Epithelial cell of proximal tubule (primary cell): Measurements from ENCODE around the gene FCN1. TPM values are rescaled to one million over a fixed set of nuclear protein-coding genes. Genes with fewer than 3 reads are reported as not detected.
"Not testable (repeated sequence)": the region's sequence is repeated elsewhere in the genome, so short reads cannot be mapped to it uniquely, and the experiment has no call there.

Experiments used
- DNase-seq: peaks from one replicate; pipeline ENCODE4 v3.0.0-alpha.2; 2011; ENCODE audit warnings: low read depth
- H3K4me3 ChIP-seq: 2 replicates; pipeline ENCODE4 v1.5.1; 2011; ENCODE audit warnings: low read depth, mild to moderate bottlenecking, low read length
- total RNA-seq: library from RNA; depleted of rRNA; stranded (reverse); fragments of >200 nt; gene quantifications from 2 replicates; pipeline ENCODE4 v1.2.3, GENCODE V29; 2015
- TF ChIP-seq, protein P1 (sequence below): conservative IDR thresholded peaks from 2 replicates; pipeline ENCODE4 v1.5.1; 2012; ENCODE audit warnings: low read depth, mild to moderate bottlenecking, low read length

The FCN1 gene
- total RNA-seq, 1 donor from 2014 or later = not detected

DNA sequence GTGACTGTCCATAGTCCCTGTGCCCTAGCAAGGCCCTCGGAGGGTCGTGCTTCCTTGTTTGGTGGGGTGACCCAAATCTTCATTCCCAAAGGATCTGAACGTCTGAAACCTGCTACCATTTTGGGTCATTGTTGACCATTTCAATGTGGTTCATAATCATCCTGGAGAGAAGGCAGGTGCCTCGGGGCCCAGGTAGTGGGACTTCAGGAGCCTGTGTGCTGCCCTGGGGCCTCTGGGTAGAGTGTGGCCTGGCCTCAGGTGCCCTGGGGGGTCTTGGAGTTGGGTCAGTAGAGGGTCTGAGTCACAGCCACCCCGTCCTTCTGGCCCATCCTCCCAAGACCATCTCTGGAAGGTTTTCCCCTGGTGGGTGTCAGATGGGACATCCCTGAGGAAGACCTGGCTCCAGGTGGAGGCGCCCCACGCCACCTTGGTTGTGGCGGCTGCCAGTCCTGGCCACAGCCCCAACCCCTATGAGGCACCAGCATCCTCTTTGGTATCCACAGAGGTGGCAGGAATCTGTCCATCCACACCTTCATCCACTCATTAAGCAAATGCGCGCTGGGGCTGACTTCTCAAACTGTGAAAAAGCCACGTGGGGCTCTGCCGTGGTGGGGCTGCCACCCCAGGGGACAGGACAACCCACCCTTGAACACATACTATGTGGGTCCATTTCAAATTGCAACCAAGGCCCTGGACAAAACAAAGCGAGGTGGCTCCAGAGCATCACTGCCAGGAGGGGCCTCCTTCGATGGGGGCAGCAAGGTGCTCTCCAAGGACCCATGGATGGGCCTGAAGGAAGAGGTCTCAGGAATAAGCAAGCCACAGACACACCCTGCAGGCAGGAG is 41.6 kb upstream of the FCN1 start:
- no peak overlapping the region for H3K4me3 ChIP-seq
- TF ChIP-seq, protein P1, sequence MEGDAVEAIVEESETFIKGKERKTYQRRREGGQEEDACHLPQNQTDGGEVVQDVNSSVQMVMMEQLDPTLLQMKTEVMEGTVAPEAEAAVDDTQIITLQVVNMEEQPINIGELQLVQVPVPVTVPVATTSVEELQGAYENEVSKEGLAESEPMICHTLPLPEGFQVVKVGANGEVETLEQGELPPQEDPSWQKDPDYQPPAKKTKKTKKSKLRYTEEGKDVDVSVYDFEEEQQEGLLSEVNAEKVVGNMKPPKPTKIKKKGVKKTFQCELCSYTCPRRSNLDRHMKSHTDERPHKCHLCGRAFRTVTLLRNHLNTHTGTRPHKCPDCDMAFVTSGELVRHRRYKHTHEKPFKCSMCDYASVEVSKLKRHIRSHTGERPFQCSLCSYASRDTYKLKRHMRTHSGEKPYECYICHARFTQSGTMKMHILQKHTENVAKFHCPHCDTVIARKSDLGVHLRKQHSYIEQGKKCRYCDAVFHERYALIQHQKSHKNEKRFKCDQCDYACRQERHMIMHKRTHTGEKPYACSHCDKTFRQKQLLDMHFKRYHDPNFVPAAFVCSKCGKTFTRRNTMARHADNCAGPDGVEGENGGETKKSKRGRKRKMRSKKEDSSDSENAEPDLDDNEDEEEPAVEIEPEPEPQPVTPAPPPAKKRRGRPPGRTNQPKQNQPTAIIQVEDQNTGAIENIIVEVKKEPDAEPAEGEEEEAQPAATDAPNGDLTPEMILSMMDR = no peak
- no peak for DNase-seq

DNA sequence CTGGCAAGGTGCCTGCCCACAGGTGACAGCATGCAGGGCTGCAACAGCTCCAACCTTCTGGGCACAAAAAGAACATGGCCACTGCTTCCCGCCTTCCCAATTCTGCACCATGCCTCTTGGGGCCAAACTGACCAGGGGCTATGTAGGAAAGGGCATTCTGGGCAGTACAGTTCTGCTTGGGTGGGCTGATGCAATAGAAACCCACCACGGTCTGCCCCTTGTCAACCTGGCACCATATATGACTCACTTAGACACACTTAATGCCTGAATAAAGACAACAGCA is 40.2 kb upstream of the FCN1 start:
- H3K4me3 ChIP-seq = no peak overlapping the region
- no peak for DNase-seq
- TF ChIP-seq, protein P1 = no peak

DNA sequence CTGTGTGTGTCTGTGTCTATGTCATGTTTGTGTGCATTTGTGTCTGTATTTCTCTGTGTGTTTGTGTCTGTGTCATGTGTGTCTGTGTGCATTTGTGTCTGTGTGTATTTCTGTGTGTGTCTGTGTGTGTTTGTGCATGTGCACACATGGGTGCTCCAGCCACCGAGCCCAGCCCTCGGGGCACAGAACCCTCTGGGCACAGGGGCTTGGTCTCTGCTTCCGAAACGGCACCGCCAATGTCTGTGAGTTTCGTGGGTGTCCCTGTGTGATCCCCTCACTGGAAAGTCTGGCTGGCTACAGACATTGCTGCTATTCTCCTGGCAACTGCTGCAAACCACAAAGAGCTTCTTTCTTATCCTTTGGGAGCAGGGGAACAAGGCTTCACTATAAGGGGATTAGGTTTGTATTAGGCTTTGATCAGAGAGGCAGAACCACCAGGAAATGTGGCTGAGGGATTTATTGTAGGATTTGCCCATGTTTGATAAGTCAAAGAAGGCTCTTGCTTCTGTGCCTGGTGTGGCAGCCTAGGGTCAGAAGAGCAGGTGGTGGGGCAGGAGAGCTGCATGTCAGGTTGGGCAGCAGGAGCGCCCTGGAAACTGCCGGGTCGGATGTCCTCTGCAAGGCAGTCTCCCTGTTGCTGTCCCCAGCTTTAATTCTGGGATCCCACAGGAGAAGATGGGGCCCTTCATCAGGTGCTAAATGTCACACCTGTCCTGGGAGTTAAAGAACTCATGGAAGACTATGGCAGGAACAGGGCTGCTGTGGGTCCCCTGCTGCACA is 39.6 kb upstream of the FCN1 start:
- TF ChIP-seq, protein P1 = no peak

DNA sequence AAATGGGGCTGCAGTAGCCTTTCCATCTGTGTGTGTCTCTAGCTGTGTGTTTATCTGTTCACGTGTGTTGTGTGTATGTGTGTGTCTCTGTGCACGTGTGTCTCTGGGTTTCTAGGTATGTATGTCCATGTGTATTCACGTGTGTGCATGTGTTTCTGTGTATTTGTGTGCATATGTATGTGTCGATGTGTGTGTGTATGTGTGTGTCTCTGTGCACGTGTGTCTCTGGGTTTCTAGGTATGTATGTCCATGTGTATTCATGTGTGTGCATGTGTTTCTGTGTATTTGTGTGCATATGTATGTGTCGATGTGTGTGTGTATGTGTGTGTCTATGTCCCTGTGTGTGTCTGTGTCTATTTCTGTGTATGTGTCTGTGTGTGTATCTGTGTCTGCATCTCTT is 38.7 kb upstream of the FCN1 start:
- not testable (repeated sequence) for H3K4me3 ChIP-seq, DNase-seq

More for the DNA sequence above, 39.6 kb upstream of the FCN1 start:
- no peak overlapping the region for H3K4me3 ChIP-seq
- DNase-seq = no peak

DNA sequence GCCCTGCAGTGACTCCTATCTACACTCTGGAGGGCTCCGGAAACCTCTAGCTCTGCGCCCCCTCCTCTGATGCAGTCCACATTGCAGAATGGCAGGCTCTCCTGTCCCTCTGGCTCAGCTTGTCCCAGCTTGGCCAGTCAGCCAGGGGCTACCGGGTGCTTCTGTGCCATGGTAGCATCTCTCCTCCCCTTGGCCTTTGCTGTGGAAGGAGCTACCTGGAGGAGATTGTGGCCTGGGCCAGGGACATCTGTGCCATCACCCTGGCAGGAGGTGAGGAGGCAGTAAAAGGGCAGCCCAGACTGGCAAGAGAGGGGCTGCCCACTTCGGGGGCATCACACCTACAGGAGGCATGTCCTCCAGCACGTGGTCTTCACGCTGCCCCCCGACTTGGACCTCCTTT is 38.1 kb upstream of the FCN1 start:
- H3K4me3 ChIP-seq = no peak overlapping the region
- no peak for DNase-seq
- TF ChIP-seq, protein P1 = no peak

DNA sequence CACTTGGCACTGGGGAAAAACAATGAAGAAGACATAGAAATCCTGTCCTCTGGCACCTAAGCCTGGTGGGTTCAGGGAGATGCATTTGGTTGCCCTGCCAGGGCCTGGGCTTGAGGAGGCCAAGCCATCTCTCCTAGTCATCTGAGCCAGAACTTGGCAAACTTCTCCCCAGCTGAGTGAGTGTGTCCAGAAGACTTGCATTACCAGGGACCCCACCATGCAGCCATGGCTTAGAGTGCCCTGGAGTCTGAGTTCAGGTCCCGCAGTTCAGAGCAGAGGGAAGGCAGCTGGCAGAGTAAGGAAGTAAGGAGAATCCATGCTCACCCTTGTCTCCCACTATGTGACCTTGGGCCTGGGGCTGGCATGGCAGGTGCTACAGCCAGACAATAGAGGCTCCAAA is 37.4 kb upstream of the FCN1 start:
- TF ChIP-seq, protein P1 = no peak
- no peak overlapping the region for H3K4me3 ChIP-seq
- no peak for DNase-seq

DNA sequence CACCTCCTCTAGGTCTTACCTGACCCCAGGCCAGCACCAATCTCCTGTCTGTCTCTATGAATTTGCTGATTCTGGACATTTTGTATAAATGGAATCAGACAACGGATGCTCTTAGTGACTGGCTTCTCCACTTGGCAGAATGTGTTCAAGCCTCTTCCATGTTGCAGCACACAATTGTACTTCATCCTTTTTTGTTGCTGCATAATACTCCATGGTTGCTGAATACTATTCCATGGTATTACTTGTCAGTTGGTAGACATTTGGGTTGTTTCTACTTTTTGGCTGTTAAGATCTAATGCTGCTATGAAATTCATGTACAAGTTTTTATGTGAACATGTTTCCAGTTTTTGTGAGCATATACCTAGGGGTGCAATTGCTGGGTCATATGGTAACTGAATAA is 34.3 kb upstream of the FCN1 start:
- no peak overlapping the region for H3K4me3 ChIP-seq
- no peak for DNase-seq
- TF ChIP-seq, protein P1 = no peak
